ENCODE results near the gene ANKRD9. TPM values are rescaled to one million over a fixed set of nuclear protein-coding genes. Genes with fewer than 3 reads are reported as not detected.

The ANKRD9 gene
- total RNA-seq, 1 donor from 2014 or later = 18.0 TPM

- DNase-seq (ENCODE audit: low spot score) = no peak
- Mint-ChIP-seq H3K36me3 (ENCODE audit: low read depth) (no peaks in the 10 kb centered on the region), H3K4me1 (ENCODE audit: low read depth) (peaks cover 7% of the 10 kb centered on the region), H3K9me3 (ENCODE audit: low read depth) (no peaks in the 10 kb centered on the region), H3K27ac (ENCODE audit: unreplicated experiment) (no peak overlapping the region), H3K27me3 (ENCODE audit: low read depth) (peaks cover 4% of the 10 kb centered on the region), H3K4me3 (ENCODE audit: unreplicated experiment) (no peak overlapping the region)
- TF ChIP-seq CTCF (IDR thresholded peaks at IDR 0.05) = no peak
These were observed 30.2 kb upstream of the ANKRD9 start for GRCh38 chr14:102539544-102540314.

GRCh38 chr14:102538602-102539543 is 29.3 kb upstream of the ANKRD9 start:
- no peak for DNase-seq (ENCODE audit: low spot score)
- Mint-ChIP-seq H3K4me1 (ENCODE audit: low read depth) (peaks cover 4% of the 10 kb centered on the region), H3K36me3 (ENCODE audit: low read depth) (no peaks in the 10 kb centered on the region), H3K27ac (ENCODE audit: unreplicated experiment) (no peak overlapping the region), H3K4me3 (ENCODE audit: unreplicated experiment) (no peak overlapping the region), H3K9me3 (ENCODE audit: low read depth) (no peaks in the 10 kb centered on the region), H3K27me3 (ENCODE audit: low read depth) (peaks cover under 1% of the 10 kb centered on the region)
- TF ChIP-seq CTCF (IDR thresholded peaks at IDR 0.05) = no peak

- Mint-ChIP-seq H3K9me3 (ENCODE audit: low read depth) (no peaks in the 10 kb centered on the region), H3K27me3 (ENCODE audit: low read depth) (no peaks in the 10 kb centered on the region), H3K36me3 (ENCODE audit: low read depth) (no peaks in the 10 kb centered on the region), H3K27ac (ENCODE audit: unreplicated experiment) (no peak overlapping the region), H3K4me1 (ENCODE audit: low read depth) (peaks cover 3% of the 10 kb centered on the region), H3K4me3 (ENCODE audit: unreplicated experiment) (no peak overlapping the region)
- no peak for DNase-seq (ENCODE audit: low spot score)
- no peak for TF ChIP-seq CTCF (IDR thresholded peaks at IDR 0.05)
These were observed 28.5 kb upstream of the ANKRD9 start for GRCh38 chr14:102537981-102538601.

DNA sequence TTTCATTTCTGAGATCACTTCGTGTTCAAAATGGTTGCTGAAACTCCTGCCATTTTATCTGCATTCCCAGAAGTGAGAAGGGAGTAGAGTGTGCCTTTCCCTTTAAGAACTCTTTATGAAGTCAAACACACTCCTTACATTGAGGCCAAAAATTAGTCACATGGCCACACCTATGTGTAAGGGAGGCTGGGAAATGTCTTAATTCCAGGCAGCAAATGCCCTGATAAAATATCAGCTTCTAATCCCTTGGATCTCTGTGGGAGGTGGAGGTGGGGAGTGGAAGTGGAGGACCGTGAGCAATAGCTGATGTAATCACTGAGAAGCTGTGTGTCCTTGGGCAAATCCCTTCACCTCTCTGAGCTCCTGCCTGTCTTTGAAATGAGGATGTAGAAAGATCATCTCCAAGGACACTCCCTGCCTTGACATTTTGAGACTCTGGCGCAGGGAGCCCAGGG is 22.7 kb upstream of the ANKRD9 start:
- DNase-seq (ENCODE audit: low spot score) = no peak
- no peak for TF ChIP-seq CTCF (IDR thresholded peaks at IDR 0.05)
- Mint-ChIP-seq H3K36me3 (ENCODE audit: low read depth) (no peaks in the 10 kb centered on the region), H3K27ac (ENCODE audit: unreplicated experiment) (no peak overlapping the region), H3K4me3 (ENCODE audit: unreplicated experiment) (no peak overlapping the region), H3K4me1 (ENCODE audit: low read depth) (no peaks in the 10 kb centered on the region), H3K9me3 (ENCODE audit: low read depth) (no peaks in the 10 kb centered on the region), H3K27me3 (ENCODE audit: low read depth) (no peaks in the 10 kb centered on the region)
